D341Med (cell line): Measurements from ENCODE around the gene RERE.
"Not testable (repeated sequence)": the region's sequence is repeated elsewhere in the genome, so short reads cannot be mapped to it uniquely, and the experiment has no call there.

Experiments used
- DNase-seq: peaks from one replicate; pipeline ENCODE4 v3.0.0; 2012; ENCODE audit warnings: low spot score

Gene RERE

DNA sequence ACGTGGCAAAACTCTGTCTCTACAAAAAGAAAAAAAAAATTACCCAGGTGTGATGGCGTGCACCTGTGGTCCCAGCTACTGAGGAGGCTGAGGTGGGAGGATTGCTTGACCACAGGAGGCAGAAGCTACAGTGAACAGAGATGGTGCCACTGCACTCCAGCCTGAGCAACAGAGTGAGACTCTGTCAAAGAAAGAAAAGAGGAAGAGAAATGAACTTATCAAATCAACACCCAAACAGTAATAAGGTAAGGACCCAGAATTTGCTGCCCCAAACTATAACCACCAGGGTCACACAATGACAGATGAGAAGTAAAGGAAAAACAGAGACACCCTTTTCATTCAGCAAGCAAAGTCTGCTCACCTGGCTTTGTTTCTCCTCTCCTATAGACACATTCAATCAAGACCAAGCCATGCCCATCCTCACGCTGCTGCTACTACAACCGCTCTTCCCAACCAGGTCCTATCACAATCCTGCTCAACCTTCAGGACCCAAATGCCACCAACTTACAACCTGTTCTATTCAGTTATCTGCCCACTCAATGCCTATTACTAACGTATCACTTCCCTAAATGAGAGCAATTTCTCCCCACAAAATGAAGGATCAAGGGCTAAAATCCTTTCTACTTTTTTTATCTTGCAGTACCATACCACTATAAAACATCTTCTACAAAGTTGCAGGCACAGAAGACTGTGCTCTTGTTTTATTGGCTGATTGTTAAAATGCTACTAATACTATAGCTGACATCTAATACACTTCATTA lies 183.5 kb downstream of the RERE start:
- no peak for DNase-seq

- no peak for DNase-seq
These were observed 185.3 kb downstream of the RERE start for GRCh38 chr1:8632102-8632501.

DNA sequence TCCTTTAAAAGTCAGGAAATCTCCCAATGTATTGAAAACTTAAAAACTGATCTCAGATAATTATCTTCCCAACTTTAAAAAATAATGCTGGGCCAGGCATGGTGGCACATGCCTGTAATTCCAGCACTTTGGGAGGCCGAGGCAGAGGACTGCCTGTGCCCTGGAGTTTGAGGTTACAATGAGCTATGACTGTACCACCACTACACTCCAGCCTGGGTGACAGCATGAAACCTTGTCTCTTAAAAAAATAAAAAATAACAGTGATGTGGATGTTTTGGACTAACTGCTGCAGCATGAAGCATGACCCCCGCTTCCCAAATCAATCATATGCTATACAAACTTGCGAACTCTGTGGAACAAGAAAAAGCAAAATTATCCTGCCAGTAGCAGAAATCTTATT lies 186.3 kb downstream of the RERE start:
- no peak for DNase-seq

DNA sequence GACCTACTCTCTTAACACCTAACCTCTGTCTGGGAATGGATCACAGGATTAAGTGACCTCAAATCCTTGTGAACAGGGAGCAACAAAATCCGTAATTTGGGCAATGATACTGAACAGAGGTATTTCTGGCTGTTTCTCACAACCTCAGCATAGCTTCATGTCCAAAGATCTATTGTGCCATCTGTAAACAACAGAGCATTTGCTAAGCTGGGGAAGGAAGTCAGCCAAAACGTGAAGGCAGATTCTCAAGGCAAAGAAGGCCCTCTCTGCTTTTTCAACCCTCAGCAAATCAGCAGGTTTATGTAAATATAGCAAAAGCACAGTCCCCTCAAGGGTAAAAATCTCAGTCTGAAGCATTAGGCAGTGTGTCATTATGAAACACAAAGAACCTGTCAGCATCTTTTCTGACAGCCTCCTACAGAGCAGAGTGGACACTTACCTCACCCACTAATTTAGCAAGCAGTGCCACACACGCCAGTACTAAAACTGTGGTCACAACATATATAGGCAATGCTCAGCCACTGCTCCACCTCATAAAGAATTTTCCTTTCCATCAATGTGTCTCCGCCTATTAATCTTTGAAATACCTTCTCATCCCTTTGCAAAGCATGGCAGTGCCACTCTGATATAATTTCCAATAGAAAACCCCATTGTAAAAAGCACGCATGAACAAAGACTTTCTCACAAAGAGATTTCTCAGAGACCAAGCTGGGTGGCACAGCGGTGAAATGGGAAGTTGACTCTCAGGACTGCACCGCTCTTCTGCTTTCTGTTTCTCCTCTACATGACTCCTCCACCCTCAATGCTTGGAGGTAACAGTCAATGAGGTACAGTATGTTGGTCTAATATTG lies 188.0 kb downstream of the RERE start:
- no peak for DNase-seq

DNA sequence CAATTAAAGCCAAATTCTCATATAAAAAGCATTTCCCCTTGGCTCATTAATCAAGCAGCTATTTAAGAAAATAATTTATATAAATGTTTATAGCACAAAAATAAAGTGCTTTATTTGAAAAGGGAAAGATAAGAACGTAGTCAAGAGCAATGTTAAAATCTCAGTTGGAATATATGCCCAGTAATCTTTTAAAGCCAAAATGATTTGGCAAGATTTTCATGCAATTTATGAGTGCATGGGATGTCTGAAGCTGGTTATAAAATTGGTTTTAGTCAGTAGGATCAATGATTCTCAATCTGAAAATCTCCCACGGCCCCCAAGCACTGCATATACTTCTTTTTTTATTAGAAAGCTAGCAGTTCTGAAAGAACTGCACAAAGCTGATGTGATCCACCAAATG lies 188.8 kb downstream of the RERE start:
- no peak for DNase-seq

DNA sequence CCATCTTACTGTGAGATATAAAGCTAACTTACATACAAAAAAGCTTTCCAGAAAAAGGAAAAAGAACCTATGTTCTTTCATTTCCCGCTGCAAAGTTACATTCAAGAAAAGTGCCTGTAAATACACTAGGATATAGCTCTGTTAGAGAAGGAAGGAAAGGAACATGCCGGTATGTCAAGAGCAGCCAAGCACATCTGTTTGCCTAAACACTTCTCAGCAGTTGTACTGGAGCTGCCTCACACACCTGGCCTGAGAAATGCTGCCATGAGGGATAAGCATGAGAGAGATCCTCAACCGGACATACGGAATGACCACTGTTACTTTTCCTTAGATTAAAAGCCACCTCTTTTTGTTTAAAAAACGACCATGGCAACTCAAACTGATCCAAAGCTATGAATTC lies 189.7 kb downstream of the RERE start:
- no peak for DNase-seq

DNA sequence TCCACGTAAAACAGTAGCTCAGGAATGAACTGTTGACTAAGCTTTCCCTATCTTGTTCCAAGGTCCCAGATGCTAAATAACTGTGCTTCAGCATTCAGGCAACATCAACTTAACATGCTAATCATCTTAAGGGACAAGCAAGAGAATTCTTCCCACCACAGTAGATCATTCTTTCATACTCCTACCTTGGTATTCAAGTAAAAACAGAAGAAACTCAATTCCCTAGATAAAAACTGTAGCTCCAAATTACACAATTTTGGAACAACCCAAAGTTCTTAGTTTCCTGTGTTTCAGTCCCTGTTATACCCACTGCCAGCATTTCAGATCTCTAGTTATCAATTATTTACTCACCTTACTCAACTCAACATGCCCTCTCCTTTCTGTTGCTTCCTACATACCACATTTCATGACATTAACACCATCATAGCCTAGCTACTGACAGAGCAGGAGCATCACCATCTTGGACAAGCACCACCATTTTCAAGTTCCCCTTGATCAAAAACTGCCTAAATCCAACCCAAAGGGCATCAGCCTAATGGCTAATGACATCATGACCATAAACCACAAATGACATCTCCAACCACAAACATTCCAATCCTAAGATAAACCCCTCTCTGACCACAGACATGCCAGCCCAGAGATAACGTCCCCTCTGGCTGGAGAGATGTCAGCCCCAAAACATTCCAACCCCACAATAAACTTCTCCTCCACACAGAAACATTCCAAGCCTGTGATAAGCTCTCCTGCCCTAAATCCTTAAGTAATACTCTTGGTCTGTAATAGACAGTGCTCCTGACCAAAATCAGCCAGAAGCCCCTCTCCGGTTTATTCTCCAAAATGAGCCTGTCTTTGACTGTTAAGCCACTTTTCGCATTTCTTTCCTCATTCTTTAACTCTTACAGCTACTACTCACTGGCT lies 191.2 kb downstream of the RERE start:
- DNase-seq, result no peak

DNA sequence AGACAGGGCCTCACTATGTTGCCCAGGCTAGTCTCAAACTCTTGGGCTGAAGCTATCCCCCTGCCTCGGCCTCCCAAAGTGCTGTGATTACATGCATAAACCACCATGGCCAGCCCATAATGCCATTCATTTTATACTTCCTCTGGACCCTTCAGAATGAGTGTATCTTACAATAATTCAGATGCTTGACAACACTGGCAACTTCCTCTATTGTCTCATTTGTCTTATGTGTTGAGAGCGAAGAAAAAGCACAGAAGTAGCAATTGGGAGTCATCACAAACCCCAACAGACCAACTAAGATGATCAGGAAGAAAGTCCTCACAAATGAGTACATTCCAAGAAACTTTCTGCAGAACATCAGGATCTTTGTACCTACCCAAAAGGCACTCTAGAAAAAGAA lies 191.9 kb downstream of the RERE start:
- DNase-seq, result no peak

DNA sequence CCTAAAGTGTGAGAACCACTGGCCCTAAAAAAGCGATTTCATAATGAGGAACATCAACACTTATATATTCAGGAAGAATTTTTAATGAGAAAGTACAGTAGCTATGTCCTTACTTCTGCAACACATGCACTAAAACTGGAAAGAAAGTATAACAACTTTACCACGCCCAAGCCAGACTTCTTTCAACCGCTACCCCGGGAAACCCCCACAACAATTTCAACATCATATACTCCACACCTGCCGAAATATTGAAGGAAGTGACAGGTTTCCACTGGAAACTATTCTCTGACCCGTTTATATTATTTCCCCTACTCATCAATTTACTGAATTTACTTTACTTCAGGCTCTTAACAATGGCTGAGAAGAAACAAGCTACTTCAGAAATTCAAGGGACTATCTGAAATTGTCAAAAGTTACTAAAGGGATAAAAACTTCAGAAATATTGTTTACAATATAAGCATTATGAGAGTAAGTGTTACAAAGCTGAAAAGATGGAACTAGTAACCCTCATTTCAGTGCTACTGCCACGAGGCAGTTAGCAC lies 193.7 kb downstream of the RERE start:
- not testable (repeated sequence) for DNase-seq

DNA sequence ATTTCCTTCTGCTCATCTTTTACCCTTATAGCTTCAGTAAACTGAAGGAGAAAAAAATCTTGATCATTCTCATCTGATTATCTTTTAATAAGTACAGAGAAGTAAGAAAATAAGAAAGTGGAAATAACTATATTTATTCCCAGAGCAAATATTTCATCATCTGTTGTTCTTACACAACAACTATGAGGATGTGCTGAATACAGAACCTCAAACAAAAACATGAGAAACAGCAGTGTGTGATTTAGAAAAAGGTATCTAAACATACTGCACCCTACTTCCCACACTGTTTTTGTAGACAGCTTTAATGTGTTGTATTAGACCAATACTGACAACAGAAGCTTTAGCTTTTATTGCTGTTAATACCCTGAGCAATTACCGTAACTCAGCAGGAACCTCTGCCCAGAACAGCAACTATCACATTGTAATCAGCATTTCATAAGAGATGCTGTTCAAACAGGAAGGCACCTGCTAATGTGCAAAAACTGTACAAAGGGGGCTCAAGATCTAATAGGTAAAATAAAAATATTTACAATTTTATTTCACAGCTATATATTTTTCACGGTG lies 195.6 kb downstream of the RERE start:
- not testable (repeated sequence) for DNase-seq

GRCh38 chr1:8621034-8621582 lies 196.3 kb downstream of the RERE start:
- DNase-seq, result not testable (repeated sequence)

- DNase-seq, result not testable (repeated sequence)
These were observed 197.4 kb downstream of the RERE start for GRCh38 chr1:8619917-8620502.

DNA sequence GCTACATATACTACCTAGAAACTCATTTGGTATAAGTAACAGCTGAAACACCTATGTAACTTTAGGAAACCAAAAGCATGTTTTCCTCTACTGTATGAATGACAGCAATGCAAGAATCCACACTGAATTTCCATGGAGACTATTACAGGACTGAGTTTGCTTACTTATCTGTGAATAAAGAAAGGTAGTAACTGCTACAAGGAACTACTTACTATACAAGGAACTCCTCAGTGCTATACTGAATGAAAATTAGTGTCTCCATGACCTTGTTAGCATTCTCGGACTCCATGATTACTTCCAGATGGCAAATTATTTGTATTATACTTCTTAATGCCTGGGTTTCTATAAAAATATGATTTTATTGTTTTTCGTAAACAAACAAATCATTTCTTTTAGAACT lies 198.0 kb downstream of the RERE start:
- DNase-seq, result not testable (repeated sequence)

- DNase-seq, result not testable (repeated sequence)
These were observed 200.6 kb downstream of the RERE start for GRCh38 chr1:8616791-8617190.

DNA sequence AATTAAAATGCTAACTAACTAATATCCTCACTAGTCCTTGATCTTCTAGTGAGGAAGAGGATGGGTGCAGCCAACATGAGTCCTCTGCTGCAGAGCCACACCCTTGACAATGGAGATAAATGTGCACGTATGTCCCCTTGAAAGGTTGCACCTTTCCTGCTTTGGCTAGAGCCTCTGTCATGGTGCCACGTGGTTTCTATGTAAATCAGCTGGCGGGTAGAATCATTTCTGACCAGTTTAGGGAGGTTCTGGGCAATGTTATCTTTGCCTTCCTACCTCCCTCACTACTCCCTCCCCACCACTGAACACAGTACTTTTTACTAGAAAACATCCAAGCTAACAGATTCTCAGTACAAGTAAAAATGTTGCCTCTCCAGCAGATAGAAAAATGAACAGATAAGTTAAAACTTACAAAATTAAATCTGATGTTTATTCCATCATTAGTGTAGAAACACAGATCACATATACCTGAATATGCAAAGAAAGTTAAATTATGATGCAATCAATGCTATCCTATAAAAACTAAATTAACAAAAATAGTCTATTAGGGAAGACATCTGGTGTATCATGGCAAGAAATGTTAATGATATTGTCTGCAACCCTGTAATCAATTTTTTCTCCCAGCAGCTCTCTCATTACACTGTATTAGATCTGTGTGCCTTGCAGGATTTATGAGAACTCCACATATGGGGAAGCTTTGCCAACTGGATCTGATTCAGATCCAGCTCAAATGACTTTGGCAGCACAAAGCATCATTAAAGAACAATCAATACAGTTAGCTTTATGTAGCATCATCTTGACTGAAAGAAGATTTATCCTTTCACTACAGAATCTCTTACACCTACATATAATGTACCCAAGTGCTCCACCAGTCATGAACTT lies 205.6 kb downstream of the RERE start:
- DNase-seq, result not testable (repeated sequence)

DNA sequence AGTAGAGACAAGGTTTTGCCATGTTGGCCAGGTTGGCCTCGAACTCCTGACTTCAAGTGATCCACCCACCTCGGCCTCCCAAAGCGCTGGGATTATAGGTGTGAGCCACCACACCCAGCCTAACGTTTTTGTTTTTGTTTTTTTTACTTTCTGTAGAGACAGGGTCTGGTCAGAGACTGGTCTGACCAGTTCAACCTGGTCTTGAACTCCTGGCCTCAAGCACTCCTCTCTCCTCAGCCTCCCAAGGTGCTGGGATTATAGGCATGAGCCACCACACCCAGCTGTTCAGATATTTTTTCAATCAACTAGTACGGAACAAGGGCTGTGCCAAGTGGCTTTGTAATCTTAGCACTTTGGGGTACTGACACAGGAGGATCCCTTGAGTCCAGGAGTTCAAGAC lies 209.5 kb downstream of the RERE start:
- no peak for DNase-seq

- DNase-seq, result no peak
These were observed 213.1 kb downstream of the RERE start for GRCh38 chr1:8604041-8604945.

- no peak for DNase-seq
These were observed 214.2 kb downstream of the RERE start for GRCh38 chr1:8603220-8603616.
